ENCODE data around the gene DNM3. TPM values are rescaled to one million over a fixed set of nuclear protein-coding genes. Genes with fewer than 3 reads are reported as not detected.

DNM3 gene
- total RNA-seq, 1 donor from 2014 or later: 2.1 TPM

GRCh38 chr1:172351346-172351745 lies 510.0 kb downstream of the DNM3 start:
- H3K4me3 Mint-ChIP-seq: no peak overlapping the region
- peaks cover 17% of the 10 kb centered on the region for H3K9me3 Mint-ChIP-seq
- H3K27ac Mint-ChIP-seq: peak overlapping the region; percentile 50
- TF ChIP-seq CTCF (conservative IDR thresholded peaks at IDR 0.05): no peak
- H3K27me3 Mint-ChIP-seq: no peaks in the 10 kb centered on the region
- H3K4me1 Mint-ChIP-seq (ENCODE audit: unreplicated experiment): peaks cover 34% of the 10 kb centered on the region
- H3K36me3 Mint-ChIP-seq: no peaks in the 10 kb centered on the region
- no peak for DNase-seq (ENCODE audit: extremely low spot score, unreplicated experiment)

GRCh38 chr1:172351754-172352161 lies 510.5 kb downstream of the DNM3 start:
- Mint-ChIP-seq H3K4me3 (peak overlapping the region; percentile 37), H3K27me3 (no peaks in the 10 kb centered on the region), H3K27ac (peak overlapping the region; percentile 50), H3K4me1 (ENCODE audit: unreplicated experiment) (peaks cover 38% of the 10 kb centered on the region), H3K9me3 (peaks cover 17% of the 10 kb centered on the region), H3K36me3 (no peaks in the 10 kb centered on the region)
- no peak for TF ChIP-seq CTCF (conservative IDR thresholded peaks at IDR 0.05)
- no peak for DNase-seq (ENCODE audit: extremely low spot score, unreplicated experiment)

GRCh38 chr1:172352435-172352834 lies 511.1 kb downstream of the DNM3 start:
- Mint-ChIP-seq H3K27ac (no peak overlapping the region), H3K9me3 (peaks cover 12% of the 10 kb centered on the region), H3K4me1 (ENCODE audit: unreplicated experiment) (peaks cover 45% of the 10 kb centered on the region), H3K4me3 (no peak overlapping the region), H3K36me3 (no peaks in the 10 kb centered on the region), H3K27me3 (no peaks in the 10 kb centered on the region)
- TF ChIP-seq CTCF (conservative IDR thresholded peaks at IDR 0.05): no peak
- DNase-seq (ENCODE audit: extremely low spot score, unreplicated experiment): no peak

GRCh38 chr1:172354291-172355274 lies 513.3 kb downstream of the DNM3 start:
- peaks cover 63% of the 10 kb centered on the region for H3K4me1 Mint-ChIP-seq (ENCODE audit: unreplicated experiment)
- no peak overlapping the region for H3K27ac Mint-ChIP-seq

GRCh38 chr1:172356620-172357019 lies 515.3 kb downstream of the DNM3 start:
- no peak overlapping the region for H3K27ac Mint-ChIP-seq
- no peaks in the 10 kb centered on the region for H3K27me3 Mint-ChIP-seq
- H3K9me3 Mint-ChIP-seq: peaks cover 4% of the 10 kb centered on the region
- TF ChIP-seq CTCF (conservative IDR thresholded peaks at IDR 0.05): no peak
- no peak overlapping the region for H3K4me3 Mint-ChIP-seq
- H3K4me1 Mint-ChIP-seq (ENCODE audit: unreplicated experiment): peaks cover 68% of the 10 kb centered on the region
- DNase-seq (ENCODE audit: extremely low spot score, unreplicated experiment): no peak
- H3K36me3 Mint-ChIP-seq: no peaks in the 10 kb centered on the region

More at GRCh38 chr1:172354291-172355274, 513.3 kb downstream of the DNM3 start:
- H3K9me3 Mint-ChIP-seq: peaks cover 4% of the 10 kb centered on the region
- no peak overlapping the region for H3K4me3 Mint-ChIP-seq
- no peaks in the 10 kb centered on the region for H3K27me3 Mint-ChIP-seq
- no peaks in the 10 kb centered on the region for H3K36me3 Mint-ChIP-seq
- no peak for DNase-seq (ENCODE audit: extremely low spot score, unreplicated experiment)
- TF ChIP-seq CTCF (conservative IDR thresholded peaks at IDR 0.05): no peak
